ENCODE results near the gene MAPKBP1.
A peak's percentile ranks its signal among the peaks of the same experiment; 100 is the strongest.

Gene MAPKBP1

DNA sequence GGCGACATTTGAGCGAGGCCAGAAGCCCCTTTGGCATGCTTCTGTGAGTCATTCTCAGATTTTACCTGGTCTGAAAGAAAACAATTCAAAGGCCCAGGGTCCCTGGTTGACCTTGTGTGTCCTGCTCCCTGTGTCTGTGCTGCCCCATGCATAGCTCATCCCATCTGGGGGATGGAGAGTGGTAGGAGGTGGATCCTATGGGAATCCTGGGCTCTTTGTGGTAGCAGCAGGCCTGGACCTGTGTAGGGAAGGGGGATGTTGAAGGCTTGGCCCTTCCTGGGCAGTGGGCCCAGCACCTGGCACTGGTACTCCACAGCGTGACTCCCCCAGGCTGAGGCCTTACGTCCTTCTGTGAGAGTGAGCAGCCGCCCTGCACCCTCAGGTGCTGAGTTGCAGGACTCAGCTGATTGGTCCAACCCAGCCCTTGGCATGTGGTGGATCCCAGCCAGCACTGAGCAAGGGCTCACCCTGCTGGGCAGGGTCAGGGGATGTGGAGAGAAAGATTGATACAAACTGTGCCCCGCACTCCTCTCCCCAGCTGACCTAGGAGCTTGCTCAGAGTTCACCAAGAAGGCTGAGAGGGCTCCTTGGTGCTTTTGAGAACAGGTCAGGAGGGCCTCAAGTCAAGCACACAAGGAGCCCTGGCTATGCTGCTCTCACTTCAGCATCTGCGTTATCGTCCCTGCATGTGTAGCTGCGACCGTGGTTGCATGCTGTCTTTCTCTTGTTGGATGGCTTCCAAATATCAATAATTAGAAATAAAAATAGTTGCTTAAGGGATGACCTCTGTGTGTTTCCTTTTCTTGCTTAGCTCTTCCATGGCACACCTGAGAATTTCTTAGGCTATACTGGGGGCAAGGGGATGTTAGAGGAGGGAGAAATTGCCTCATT is 32.3 kb downstream of the MAPKBP1 start:
- DNase-seq = no peak

GRCh38 chr15:41809121-41809520 is 34.8 kb downstream of the MAPKBP1 start:
- no peak for DNase-seq

GRCh38 chr15:41809526-41810220 is 35.4 kb downstream of the MAPKBP1 start:
- no peak for DNase-seq

- DNase-seq = no peak
Measured at GRCh38 chr15:41810651-41811431, 36.6 kb downstream of the MAPKBP1 start.

DNA sequence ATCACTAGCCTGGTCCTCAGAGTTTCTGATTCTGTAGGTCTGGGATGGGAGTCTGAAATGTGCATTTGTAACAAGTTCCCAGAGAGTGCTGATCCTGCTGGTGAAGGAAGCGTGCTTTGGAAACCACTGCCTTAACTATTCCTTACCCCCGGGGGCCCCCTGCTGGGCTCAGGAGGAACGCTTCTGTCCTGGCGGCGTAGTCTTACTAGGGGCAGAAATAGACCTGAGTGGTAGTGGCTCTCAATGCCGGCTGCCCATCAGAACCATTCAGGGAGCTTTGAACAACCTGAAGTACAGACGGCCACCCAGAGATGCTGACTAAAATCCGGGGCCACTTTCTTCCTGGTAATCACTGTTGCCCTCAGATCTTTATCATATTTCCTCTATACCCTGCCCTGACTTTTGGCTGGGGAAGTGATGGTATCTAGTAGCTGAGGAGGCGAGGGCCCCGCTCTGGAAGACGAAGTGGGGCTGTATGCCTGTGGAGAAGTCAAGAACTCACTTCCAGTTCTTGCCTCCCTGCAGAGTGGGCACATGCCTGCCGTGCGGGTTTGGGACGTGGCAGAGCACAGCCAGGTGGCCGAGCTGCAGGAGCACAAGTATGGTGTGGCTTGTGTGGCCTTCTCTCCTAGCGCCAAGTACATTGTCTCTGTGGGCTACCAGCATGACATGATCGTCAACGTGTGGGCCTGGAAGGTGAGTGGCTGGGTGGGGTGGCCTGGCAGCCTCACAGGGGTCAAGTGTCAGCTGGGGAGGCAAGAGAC is 37.3 kb downstream of the MAPKBP1 start:
- DNase-seq = peak; percentile 68

- DNase-seq = no peak
Measured at GRCh38 chr15:41812820-41813375, 38.6 kb downstream of the MAPKBP1 start.

GRCh38 chr15:41813426-41813825 is 39.1 kb downstream of the MAPKBP1 start:
- no peak for DNase-seq

GRCh38 chr15:41814534-41814933 is 40.2 kb downstream of the MAPKBP1 start:
- no peak for DNase-seq

- no peak for DNase-seq
Measured at GRCh38 chr15:41816788-41817187, 42.5 kb downstream of the MAPKBP1 start.

GRCh38 chr15:41817327-41817726 is 43.0 kb downstream of the MAPKBP1 start:
- DNase-seq = no peak

- DNase-seq = no peak
Measured at GRCh38 chr15:41817781-41818180, 43.5 kb downstream of the MAPKBP1 start.

DNA sequence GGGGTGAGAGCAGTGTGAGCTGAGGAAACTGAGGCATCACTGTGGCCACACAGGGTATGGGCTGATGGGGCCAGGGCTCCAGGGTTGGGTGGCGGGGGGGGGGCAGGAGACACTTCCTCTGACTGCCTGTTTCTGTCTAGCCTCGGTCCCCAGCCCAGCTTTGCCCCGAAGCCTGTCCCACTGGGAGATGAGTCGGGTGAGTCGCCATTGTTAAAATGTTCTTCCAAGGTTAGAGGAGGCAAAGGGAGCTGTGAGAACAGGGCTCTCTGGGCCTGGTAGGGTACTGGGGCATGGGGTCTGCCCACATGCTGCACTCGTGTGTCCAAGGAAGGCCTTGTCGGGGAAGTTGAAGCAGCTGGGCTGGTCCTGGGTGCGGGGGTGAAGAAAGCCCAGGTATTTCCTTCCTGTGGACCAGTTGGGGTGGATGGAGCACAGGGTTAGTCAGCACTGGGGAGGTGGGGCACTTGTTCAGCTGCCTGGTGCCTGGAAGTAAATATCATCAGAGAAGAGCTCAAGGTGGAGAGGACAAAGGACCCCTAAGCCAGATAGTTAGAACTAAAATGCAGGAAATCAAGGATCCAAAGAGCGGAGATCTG is 45.3 kb downstream of the MAPKBP1 start:
- no peak for DNase-seq

DNA sequence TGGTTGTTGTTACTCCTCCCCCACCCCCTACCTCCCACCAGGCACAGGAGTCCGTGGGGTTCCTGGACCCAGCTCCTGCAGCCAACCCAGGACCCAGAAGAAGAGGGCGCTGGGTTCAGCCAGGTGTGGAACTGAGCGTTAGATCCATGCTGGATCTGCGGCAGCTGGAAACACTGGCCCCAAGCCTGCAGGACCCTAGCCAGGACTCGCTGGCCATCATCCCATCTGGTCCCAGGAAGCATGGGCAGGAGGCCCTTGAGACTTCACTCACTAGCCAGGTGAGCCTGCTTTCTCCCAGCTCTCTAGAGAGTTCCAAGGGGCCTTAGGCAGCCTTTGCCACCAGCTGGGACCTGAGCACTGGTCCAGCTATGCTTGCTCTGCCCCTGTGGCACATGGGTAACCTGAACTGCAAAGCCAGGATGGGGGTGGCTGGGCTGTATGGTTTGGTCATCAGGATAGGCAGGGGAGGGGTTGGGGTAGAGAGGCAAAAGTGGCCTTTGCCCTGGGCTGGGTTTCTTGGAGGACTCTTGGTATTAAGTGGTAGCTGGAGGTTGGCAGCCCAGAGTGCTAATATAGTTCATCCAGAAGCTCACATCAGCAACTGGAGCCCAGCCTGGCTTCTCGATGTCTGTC is 46.6 kb downstream of the MAPKBP1 start:
- DNase-seq = no peak

GRCh38 chr15:41821831-41822230 is 47.5 kb downstream of the MAPKBP1 start:
- DNase-seq = no peak

DNA sequence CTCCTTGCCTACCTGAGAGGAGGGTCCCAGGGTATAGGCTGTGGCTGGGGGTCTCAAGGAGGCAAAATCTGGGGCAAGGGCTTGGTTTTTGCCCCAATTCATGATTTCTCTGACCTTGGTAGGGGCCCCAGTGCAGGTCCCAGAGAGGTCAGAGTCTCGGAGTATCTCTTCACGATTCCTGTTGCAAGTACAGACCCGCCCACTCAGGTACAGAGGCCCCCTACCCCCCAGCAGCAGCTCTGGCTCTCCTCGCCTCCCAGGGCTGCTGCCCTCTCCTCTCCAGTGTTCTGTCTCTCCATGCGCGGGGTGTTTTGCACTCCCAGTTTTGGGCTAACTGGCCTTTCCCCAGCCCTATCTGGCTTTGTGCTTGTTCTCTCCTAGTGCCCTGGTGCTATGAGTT is 48.2 kb downstream of the MAPKBP1 start:
- no peak for DNase-seq

DNA sequence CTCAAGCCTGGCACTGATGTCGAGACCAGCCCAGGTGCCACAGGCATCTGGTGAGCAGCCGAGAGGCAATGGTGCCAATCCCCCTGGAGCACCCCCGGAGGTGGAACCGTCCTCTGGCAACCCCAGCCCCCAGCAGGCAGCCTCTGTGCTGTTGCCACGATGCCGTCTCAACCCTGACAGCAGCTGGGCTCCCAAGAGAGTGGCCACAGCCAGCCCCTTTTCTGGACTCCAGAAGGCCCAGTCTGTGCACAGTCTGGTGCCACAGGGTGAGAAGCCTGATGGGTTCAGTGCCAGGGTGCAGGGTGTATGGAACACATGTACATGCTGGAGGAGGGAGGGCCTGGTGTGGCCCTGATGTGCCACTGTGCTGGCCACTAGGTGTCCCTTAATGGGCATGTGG is 48.7 kb downstream of the MAPKBP1 start:
- no peak for DNase-seq

DNA sequence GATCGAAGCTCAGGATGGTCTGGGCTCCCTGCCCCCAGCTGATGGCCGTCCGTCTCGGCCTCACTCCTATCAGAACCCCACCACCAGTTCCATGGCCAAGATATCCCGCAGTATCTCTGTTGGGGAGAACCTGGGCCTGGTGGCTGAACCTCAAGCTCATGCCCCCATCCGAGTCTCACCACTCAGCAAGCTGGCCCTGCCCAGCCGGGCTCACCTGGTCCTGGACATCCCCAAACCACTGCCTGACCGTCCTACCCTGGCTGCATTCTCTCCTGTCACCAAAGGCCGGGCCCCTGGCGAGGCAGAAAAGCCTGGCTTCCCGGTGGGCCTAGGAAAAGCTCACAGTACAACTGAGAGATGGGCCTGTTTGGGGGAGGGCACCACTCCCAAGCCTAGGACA is 49.2 kb downstream of the MAPKBP1 start:
- DNase-seq = no peak

DNA sequence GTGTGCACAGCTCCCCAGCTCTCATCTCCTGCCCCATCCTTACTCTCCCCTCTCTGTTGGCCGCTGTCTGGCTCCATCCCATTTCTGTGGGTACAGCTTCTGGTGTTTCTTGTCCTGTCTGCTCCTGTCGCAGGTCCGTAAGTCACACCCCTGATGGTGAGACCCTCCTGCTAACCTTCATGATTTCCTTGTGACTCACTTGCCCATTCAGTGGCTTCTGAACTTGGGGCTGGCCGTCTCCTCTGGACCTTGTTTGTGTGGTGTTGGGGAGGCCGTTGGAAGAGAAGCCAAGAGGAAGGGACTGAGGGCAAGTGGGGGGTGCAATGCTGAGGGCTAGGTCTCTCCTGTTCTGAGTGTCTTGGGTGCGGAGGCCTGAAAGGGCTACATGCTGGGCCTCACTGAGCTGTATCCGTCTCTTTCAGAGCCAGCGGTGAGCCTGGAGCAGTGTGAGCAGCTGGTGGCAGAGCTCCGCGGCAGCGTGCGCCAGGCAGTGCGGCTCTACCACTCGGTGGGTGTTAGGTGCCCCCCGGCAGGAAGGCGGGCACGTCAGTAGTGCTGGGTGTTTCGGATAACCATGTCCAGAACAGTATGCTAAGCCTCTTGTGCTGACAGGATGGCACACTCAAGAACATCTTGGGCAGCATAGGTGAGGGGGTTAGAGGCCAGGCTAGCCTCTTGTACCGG is 49.9 kb downstream of the MAPKBP1 start:
- DNase-seq = no peak

GRCh38 chr15:41825145-41825544 is 50.9 kb downstream of the MAPKBP1 start:
- DNase-seq = no peak

DNA sequence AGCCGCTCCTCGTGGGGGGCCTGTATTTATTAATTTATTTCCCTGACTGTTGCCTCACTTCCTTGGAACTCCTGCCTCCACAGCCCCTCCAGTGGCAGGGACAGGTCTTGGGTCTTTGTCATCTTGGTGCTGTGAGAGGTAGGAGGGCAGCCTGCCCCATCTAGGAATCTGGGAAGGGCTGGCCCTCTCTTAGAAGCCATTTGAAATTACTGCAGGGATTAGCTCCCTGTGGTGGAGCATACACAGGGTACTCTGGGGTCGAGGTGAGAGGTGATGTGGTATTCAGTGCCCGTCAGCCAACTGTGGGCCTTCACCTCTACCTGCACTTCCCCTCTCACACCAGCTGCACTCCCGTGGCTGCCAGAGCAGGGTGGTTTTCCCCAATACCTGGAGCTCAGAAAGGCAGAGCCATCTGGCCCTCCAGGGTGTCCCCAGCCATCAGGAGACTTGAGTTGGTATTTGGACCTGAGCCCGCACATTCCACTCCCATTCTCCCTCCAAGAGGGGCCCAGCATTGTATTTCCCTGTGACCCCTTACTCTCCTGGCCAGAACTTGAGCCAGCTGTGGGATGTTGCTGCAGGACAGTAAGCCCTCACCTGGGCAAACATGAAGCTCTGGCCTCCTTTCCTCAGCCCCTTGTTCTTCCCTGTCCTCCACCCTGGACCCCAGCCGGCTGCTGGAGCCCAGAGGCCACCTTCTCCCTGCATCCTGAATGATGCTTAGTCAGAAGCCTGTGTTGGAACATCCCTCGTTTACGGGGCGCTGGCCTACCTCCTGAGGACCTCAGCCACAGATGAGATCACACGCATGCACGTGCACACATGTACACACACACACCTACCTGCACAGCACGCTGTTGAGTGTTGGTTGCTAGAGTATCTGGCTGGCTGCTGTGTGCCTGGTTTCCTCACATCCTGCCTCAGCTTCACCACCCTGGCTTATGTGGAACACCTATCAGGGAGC is 51.6 kb downstream of the MAPKBP1 start:
- DNase-seq = no peak
